Upper lobe of left lung (tissue), 6 donors: Measurements from ENCODE around the gene PRDM12. TPM values are rescaled to one million over a fixed set of nuclear protein-coding genes. Genes with fewer than 3 reads are reported as not detected.

Experiments
- ATAC-seq, 2 donors: fragments of 200-7000 bp; cut with Tn5 transposase; one replicate each; pipeline ENCODE4 v1.9.1; 2022; ENCODE audit warnings: mild to moderate bottlenecking in 2 of 2, moderate library complexity in 2 of 2; ENCODE audit not compliant: low FRiP score in 2 of 2
- DNase-seq, 2 donors: peaks; one replicate each; pipeline ENCODE4 v3.0.0-alpha.2; 2019 to 2020
- H3K27ac ChIP-seq, 4 donors: fragments of 200-600 bp; sonication (generic); one replicate each; pipeline ENCODE4 v1.5.1; 2016 to 2019
- H3K27me3 ChIP-seq, 4 donors: fragments of 200-600 bp; sonication (generic); one replicate each; pipeline ENCODE4 v1.5.1; 2017 to 2019
- H3K36me3 ChIP-seq, 4 donors: fragments of 200-600 bp; sonication (generic); one replicate each; pipeline ENCODE4 v1.5.1; 2016 to 2019
- H3K4me1 ChIP-seq, 4 donors: fragments of 200-600 bp; sonication (generic); one replicate each; pipeline ENCODE4 v1.5.1; 2018 to 2019
- H3K4me3 ChIP-seq, 4 donors: fragments of 200-600 bp; sonication (generic); one replicate each; pipeline ENCODE4 v1.5.1; 2017 to 2019; ENCODE audit warnings: mild to moderate bottlenecking in 2 of 4, moderate library complexity in 1 of 4
- H3K9me3 ChIP-seq, 4 donors: fragments of 200-600 bp; sonication (generic); one replicate each; pipeline ENCODE4 v1.5.1; 2018 to 2019
- CTCF ChIP-seq, 6 experiments: fragments of 450-650 bp in 4 of 6; fragments of 200-600 bp in 2 of 6; sonication (generic) in 2 of 6; IDR thresholded peaks; one replicate each; pipeline ENCODE4 v1.5.1; 2016 to 2019; ENCODE audit warnings: antibody characterized with exemption in 6 of 6
- EP300 ChIP-seq, 4 donors: sonication (generic); formaldehyde crosslinking; IDR thresholded peaks; one replicate each; pipeline ENCODE4 v1.5.1; 2017; ENCODE audit warnings: antibody characterized with exemption in 4 of 4, control low read depth in 2 of 4
- POLR2A ChIP-seq, 4 donors: fragments of 450-650 bp; IDR thresholded peaks; one replicate each; pipeline ENCODE4 v1.5.1; 2016 to 2017; ENCODE audit warnings: antibody characterized with exemption in 4 of 4, mild to moderate bottlenecking in 2 of 4
- POLR2AphosphoS5 ChIP-seq, 2 donors: sonication (generic); formaldehyde crosslinking; IDR thresholded peaks; one replicate each; pipeline ENCODE4 v1.5.1; 2017; ENCODE audit warnings: antibody characterized with exemption in 2 of 2
- WGBS, 2 donors: methylation state at CpG; one replicate each; pipeline ENCODE4 v1.1.5; 2017 to 2018; 5-methylcytosine and 5-hydroxymethylcytosine counted together
- total RNA-seq, 6 donors: library from RNA; depleted of rRNA in 4 of 6; stranded (reverse); fragments of >200 nt in 4 of 6; gene quantifications; one replicate each; pipeline versions ENCODE4 v1.1.0 to v1.2.1, GENCODE V29; 2016 to 2021
- donor health status: DM: no; HTN: no; CAD: no; lungs with moderate emphysema.
- donor health status: DM: no; HTN: yes; CAD: no; lungs with severe emphysema.

PRDM12 gene
- total RNA-seq, 6 donors from 2014 or later, result 0.10 TPM; not detected in 5

GRCh38 chr9:130635721-130636647 lies 28.4 kb upstream of the PRDM12 start:
- Histone ChIP-seq H3K4me1 (no peaks in the 10 kb centered on the region), H3K27ac (no peak overlapping the region), H3K27me3 (no peaks in the 10 kb centered on the region), H3K36me3 (peaks cover 26 to 78% (median 67%) of the 10 kb centered on the region in 4 donors), H3K4me3 (no peak overlapping the region), H3K9me3 (no peaks in the 10 kb centered on the region)
- 94 to 96% methylated on average over 17 to 32 of the region's 33 CpGs for WGBS, 2 donors
- ATAC-seq (no peak), DNase-seq (no peak)
- TF ChIP-seq POLR2A (IDR thresholded peaks at IDR 0.05) (no peak), CTCF (IDR thresholded peaks at IDR 0.05) (no peak), POLR2AphosphoS5 (IDR thresholded peaks at IDR 0.05) (no peak), EP300 (IDR thresholded peaks at IDR 0.05) (no peak)

- ATAC-seq (no peak), DNase-seq (no peak)
- WGBS, 2 donors, result 84 to 90% methylated on average over 8 to 9 of the region's 9 CpGs
- no peaks in the 10 kb centered on the region for H3K9me3 ChIP-seq
- H3K27ac ChIP-seq, result no peak overlapping the region
- H3K27me3 ChIP-seq, result no peaks in the 10 kb centered on the region
- H3K4me3 ChIP-seq, result no peak overlapping the region
- TF ChIP-seq POLR2AphosphoS5 (IDR thresholded peaks at IDR 0.05) (no peak), POLR2A (IDR thresholded peaks at IDR 0.05) (no peak), CTCF (IDR thresholded peaks at IDR 0.05) (no peak), EP300 (IDR thresholded peaks at IDR 0.05) (no peak)
- H3K4me1 ChIP-seq, result no peaks in the 10 kb centered on the region
- H3K36me3 ChIP-seq, result peaks cover 19 to 71% (median 61%) of the 10 kb centered on the region in 4 donors
Observed at GRCh38 chr9:130636648-130637020, 27.8 kb upstream of the PRDM12 start.

- H3K9me3 ChIP-seq, result no peaks in the 10 kb centered on the region
- no peak overlapping the region for H3K4me3 ChIP-seq
- 87 to 91% methylated on average over 35 to 37 of the region's 37 CpGs for WGBS, 2 donors
- H3K4me1 ChIP-seq, result no peaks in the 10 kb centered on the region
- TF ChIP-seq POLR2A (IDR thresholded peaks at IDR 0.05) (no peak), POLR2AphosphoS5 (IDR thresholded peaks at IDR 0.05) (no peak), CTCF (IDR thresholded peaks at IDR 0.05) (no peak), EP300 (IDR thresholded peaks at IDR 0.05) (no peak)
- peaks cover 11 to 53% (median 43%) of the 10 kb centered on the region in 4 donors for H3K36me3 ChIP-seq
- H3K27me3 ChIP-seq, result no peaks in the 10 kb centered on the region
- H3K27ac ChIP-seq, result no peak overlapping the region
- no peak for DNase-seq
- no peak for ATAC-seq
Observed at GRCh38 chr9:130638284-130639123, 25.9 kb upstream of the PRDM12 start.

- ATAC-seq (no peak), DNase-seq (no peak)
- Histone ChIP-seq H3K27me3 (no peaks in the 10 kb centered on the region), H3K9me3 (no peaks in the 10 kb centered on the region), H3K4me3 (no peak overlapping the region), H3K36me3 (peaks cover 11 to 45% (median 36%) of the 10 kb centered on the region in 4 donors), H3K4me1 (no peaks in the 10 kb centered on the region), H3K27ac (no peak overlapping the region)
- TF ChIP-seq POLR2AphosphoS5 (IDR thresholded peaks at IDR 0.05) (no peak), CTCF (IDR thresholded peaks at IDR 0.05) (no peak), POLR2A (IDR thresholded peaks at IDR 0.05) (no peak), EP300 (IDR thresholded peaks at IDR 0.05) (no peak)
- 71 to 73% methylated on average over 20 of the region's 20 CpGs for WGBS, 2 donors
Observed at GRCh38 chr9:130639124-130639765, 25.1 kb upstream of the PRDM12 start.
